Fibroblast of peridontal ligament (primary cell): ENCODE data around the gene USH1C.

Source experiments
- DNase-seq: peaks from one replicate; pipeline ENCODE4 v3.0.0-alpha.2; 2010; ENCODE audit errors: extremely low read depth

Gene USH1C

GRCh38 chr11:17570034-17570433 lies 25.8 kb upstream of the USH1C start:
- no peak for DNase-seq

DNA sequence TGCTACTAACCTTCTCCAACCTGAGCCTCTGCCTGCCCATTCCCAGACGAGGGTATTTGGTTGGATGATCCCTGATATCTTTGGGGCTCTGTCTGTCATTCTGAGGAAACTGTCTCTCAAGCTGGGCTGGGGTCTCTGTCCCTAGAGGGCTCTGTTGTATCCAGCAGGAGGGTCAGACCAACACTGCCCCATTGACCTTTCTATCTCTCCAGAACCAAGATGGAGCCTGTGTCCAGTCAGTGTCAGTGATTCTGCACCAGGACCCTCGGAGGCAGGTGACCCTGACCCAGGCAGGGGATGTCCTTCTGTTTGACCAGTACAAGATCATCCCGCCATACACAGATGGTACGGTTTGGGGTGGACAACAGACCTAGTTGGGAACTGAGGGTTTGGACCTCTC lies 24.7 kb upstream of the USH1C start:
- no peak for DNase-seq

- no peak for DNase-seq
Observed at GRCh38 chr11:17564687-17565042, 20.4 kb upstream of the USH1C start.

DNA sequence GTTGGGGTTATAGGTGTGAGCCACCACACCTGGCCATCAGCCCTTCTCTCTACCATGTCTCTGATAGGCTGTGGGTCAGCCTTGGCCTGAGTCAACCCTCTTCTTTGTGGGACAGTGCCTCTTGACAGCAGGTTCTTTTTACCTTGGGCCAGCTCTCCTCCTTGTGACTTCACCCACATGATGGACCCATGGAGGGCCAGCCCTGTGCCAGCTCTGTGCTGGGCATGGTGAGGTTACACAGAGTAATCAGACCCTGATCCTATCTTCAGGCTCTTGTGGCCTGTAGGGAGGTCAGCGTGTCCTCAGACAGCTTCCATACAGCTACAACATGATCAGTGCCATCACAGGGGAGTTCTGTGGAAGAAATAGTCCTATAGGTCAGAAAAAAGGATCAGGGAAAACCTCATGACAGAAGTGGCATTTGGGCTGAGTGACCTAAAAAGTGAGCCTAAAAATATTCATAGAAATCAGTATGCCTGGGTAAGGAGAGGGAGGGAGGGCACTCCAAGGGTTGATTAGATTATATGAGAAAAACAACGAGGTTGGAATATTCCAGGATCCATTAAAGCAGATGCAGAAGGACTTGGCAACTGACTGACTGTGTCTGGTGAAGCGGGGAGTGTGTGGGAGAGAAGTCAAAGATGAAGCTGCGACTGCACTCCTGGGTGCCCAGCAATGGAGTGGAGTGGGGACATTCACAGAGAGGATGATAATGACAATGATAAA lies 19.9 kb upstream of the USH1C start:
- no peak for DNase-seq

- DNase-seq, result no peak
Observed at GRCh38 chr11:17563231-17563646, 19.0 kb upstream of the USH1C start.

DNA sequence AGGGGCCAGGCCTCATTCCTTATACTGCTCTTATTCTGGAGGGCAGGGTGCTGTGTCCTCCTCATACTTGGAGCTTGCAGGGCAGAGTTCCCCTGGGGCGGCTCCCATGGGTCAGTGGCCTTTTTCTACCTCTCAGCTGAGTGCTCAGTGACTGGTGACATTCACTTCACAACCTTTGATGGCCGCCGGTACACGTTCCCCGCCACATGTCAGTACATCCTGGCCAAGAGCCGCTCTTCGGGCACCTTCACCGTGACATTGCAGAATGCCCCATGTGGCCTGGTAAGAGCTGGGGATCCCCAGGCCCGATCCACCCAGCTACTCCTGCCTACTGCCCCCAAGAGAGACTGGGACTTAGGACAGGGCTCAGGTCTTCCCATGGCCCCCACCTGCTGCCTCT lies 17.3 kb upstream of the USH1C start:
- no peak for DNase-seq

DNA sequence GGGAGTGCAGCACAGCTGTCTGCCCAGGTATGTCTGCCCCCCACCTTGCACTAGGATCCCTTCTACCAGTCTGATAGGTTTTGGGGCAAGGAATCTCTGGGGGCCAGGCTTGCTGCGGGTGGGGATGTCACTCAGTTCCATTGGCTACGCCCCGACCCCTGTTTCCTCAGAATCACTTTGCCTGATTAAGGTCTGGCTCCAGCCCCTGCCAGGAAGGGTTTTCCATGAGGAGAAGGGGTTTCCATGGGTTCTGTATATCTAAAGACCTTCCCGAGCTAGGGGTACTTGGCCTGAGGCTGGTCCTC lies 16.8 kb upstream of the USH1C start:
- no peak for DNase-seq

- no peak for DNase-seq
Observed at GRCh38 chr11:17560281-17561110, 16.3 kb upstream of the USH1C start.

DNA sequence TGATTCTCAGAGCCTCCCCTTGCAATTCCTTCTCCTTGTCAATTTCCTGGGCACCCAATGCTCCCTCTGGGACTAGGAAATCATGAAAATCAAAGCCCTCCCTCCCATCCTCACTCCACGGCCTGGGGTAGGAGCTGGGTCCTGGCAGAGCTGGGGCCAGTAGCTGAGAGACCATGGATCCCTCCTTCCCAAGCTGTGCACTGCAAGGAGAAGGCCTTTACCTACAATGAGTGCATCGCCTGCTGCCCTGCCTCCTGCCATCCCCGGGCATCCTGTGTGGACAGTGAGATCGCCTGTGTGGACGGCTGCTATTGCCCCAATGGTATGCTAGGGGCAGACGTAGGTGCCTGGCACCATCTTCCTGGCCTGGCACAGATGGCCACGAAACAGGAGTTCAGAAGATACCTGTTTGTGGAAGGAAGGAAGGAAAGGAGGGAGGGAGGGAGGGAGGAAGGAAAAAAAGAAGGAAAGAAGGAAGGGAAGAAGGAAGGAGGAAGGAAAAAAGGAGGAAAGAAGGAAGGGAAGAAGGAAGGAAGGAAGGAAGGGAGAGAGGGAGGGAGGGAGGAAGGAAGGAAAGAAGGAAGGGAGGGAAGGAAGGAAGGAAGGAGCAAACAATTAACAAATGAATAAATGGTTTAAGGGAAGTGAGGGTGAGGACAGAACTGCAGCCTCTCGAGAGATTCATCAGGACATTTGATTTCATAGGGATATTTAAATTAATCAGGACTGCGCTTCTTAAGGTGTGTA lies 15.3 kb upstream of the USH1C start:
- no peak for DNase-seq

DNA sequence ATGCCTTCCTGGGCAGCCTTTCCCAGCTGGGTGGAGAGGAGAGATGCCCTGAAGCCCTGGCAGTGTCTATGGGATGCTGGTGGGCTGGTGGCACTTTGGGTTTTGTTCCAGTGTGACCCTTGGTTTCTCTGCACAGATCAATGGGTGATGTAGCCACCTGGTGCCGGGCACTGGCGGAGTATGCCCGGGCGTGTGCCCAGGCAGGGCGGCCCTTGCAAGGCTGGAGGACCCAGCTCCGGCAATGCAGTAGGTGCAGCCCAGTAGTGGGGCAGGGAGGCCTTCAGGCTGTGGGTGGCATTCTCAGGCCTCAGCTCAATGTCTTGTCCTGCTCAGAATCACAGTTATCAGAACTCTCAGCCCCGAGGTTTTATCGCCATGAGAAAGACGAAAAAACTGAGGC lies 14.7 kb upstream of the USH1C start:
- no peak for DNase-seq

- no peak for DNase-seq
Observed at GRCh38 chr11:17558025-17558780, 14.0 kb upstream of the USH1C start.

- DNase-seq, result no peak
Observed at GRCh38 chr11:17556999-17557398, 12.8 kb upstream of the USH1C start.

DNA sequence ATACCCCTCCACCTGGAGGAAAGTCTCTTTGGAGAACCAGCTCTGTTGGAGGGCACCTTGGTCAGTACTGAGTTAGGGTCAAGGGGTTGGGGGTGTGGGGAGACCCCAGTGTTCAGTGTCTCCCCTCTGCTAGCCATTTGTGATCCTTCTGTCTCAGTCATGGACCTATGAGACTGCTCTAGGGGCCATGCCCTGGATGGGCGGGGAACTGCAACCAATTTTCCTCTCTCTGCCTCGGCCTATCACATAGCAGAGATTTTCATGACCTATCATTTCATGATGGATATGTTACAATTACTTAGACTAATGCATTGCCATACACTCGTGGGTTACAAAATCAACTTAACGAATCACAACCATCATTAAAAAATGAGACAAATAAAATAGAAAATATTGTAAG lies 10.3 kb upstream of the USH1C start:
- DNase-seq, result no peak

GRCh38 chr11:17553249-17553546 lies 9.0 kb upstream of the USH1C start:
- no peak for DNase-seq

GRCh38 chr11:17552392-17553248 lies 8.4 kb upstream of the USH1C start:
- no peak for DNase-seq

DNA sequence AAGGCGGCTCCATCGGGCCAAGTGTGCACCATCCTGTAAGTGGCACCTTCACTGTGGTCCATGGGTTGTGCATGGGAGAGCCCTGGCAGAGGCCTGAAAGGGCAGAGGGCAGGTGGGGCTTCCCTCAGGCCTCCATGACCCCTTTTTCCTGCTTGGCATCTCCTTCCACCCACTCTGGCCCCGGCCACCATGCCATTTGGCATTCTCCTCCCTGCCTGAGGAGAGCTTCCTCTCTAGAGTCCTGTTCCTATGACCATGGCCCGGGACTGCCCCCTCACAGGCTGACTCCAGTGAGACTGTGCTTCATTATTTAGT lies 7.8 kb upstream of the USH1C start:
- no peak for DNase-seq

DNA sequence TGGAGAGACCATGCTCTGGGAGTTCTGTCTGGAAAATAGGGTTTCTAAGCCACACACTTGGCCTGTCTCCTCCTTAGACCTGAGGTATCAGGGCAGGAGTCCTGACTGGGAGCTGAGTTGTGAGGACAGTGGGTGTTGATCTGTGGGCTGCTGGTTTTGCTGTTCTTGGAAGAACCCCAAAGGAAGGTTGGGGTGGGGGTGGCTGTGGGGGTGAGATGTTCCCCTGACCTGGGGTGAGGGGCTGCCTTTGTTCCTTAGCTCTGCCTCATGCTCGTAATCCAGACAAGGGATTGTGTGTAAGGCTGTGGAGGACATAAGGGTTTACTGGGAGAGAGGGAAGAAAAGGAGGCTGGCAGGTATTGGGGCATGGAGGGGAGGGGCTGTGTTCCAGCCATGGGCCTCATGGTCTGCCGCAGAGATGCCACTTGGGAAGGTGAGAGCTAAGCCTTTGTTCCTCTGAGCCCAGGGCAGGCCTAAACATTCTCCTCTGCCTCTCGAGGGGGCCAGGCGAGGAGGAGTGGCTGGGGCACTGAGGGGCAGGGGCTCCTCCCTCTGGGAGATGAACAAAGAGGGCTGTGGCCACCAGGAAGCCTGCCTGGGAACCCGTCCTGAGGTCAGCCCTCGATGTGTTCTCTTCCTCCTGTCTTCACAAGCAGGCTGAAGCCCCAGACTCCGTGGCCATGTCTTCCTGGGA lies 7.3 kb upstream of the USH1C start:
- no peak for DNase-seq

DNA sequence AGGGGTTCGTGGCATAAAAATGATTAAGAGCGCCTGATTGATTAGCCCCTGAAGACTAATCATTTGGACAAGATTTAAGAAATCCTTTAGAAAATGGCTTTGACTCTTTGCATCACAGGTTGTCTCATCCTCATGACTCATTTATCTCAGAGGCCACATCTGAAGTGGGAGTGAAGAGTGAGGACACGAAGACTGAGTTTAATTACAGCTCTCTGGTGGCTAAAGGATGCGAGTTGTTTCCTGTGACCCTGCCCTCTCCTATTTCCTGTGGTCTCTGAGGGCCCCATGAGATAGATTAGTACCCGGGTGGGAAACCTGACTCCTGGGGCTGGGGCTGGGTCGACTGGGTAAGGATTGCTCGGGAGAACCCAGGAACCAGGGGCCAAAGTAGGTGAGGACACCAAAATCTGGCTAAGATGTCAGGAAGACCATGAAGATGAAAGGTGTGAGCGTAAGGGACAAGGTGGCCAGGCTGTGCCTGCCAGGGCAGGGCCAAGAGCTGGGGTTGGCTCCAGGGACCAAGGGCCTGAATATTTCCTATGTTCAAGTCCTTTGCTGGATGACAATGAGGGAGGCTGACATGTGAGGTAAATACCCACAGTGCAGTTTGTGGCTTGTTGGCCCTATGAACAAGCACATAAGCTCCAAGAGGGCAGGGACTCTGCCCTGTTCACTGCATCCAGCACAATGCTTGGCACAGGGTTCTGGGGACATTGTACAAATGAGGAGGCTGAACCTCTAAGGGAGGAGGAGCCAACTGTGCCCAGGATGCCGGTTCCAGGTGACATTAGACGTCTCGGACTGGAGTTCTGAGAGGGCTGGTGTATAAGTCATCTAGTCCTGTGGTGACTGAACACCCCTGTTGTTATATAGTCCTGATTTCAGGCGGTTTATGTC lies 6.5 kb upstream of the USH1C start:
- DNase-seq, result no peak

DNA sequence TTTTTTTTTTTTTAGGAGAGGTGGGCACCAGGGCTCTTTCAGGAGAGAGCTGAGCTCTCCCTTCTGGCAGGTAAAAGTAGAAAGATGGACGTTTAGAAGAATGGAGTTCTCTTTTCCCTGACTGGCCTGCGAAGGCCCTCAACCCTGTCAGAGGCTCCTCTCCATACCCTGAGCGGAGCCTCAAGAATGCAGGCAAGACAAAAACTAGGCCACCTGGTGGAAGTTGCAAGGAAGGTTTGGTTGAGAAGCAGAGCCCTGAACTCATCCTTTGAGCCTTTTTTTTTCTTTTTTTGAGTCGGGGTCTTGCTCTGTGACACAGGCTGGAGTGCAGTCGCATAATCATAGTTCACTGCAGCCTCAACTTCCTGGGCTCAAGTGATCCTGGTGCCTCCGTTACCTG lies 4.2 kb upstream of the USH1C start:
- DNase-seq, result no peak

GRCh38 chr11:17547932-17548331 lies 3.7 kb upstream of the USH1C start:
- no peak for DNase-seq
